Placental pericyte (primary cell): ENCODE measurements around the gene ZNF581. TPM values are rescaled to one million over a fixed set of nuclear protein-coding genes. Genes with fewer than 3 reads are reported as not detected.

Experiments
- total RNA-seq: library from RNA; depleted of rRNA; stranded (reverse); fragments of >200 nt; gene quantifications from 2 replicates; pipeline ENCODE4 v1.2.3, GENCODE V29; 2012

The ZNF581 gene
- total RNA-seq: 13.5 and 22.1 TPM in 2 replicates

GRCh38 chr19:55643003-55643886 lies at the start of gene ZNF581:
Gene ZNF581 (plus strand): TSS chr19:55643649. CDS start chr19:55644572, 923 bp downstream.

GRCh38 chr19:55599468-55599841 lies 44.0 kb upstream of the ZNF581 start, which contains the start of gene FIZ1:
Gene FIZ1 (minus strand): TSS chr19:55599517. CDS start chr19:55597865, 1,652 bp downstream.

GRCh38 chr19:55599842-55600661 lies 43.4 kb upstream of the ZNF581 start, which contains the start of gene ZNF524:
Gene ZNF524 (plus strand): TSS chr19:55600288. CDS start chr19:55602113, 1,825 bp downstream.

GRCh38 chr19:55605637-55606470 lies 37.6 kb upstream of the ZNF581 start, which contains the start of gene ZNF865:
Gene ZNF865 (plus strand): TSS chr19:55605647. CDS start chr19:55613619, 7,972 bp downstream.

GRCh38 chr19:55624109-55625003 lies 19.1 kb upstream of the ZNF581 start, which contains the start of gene ZNF784:
Gene ZNF784 (minus strand): TSS chr19:55624566. CDS start chr19:55624561, 5 bp downstream.

GRCh38 chr19:55640577-55641425 lies 2.6 kb upstream of the ZNF581 start, which contains the start of gene ZNF580:
Gene ZNF580 (plus strand): TSS chr19:55641002. CDS start chr19:55642509, 1,507 bp downstream.

GRCh38 chr19:55647732-55648584 lies 4.5 kb downstream of the ZNF581 start, which contains the start of gene CCDC106:
Gene CCDC106 (plus strand): TSS chr19:55648212. CDS start chr19:55649047, 835 bp downstream.

GRCh38 chr19:55654868-55655647 lies 11.6 kb downstream of the ZNF581 start, which contains the start of gene U2AF2:
Gene U2AF2 (plus strand): TSS chr19:55655035. CDS start chr19:55655105, 70 bp downstream.

GRCh38 chr19:55674841-55675660 lies 31.6 kb downstream of the ZNF581 start, which contains the start of gene EPN1:
Gene EPN1 (plus strand): TSS chr19:55675226. CDS start chr19:55678628, 3,402 bp downstream.

Other genes starting within 250 kb of the ZNF581 start
- gene UBE2S, start 235.9 kb upstream of the ZNF581 start, total RNA-seq: 40.5 and 198 TPM in 2 replicates
- not detected in 2 replicates for gene SHISA7, start 200.3 kb upstream of the ZNF581 start, total RNA-seq
- gene ISOC2, start 182.0 kb upstream of the ZNF581 start, total RNA-seq: 50.8 and 116 TPM in 2 replicates
- gene C19orf85, start 178.9 kb upstream of the ZNF581 start, total RNA-seq: not detected in 2 replicates
- gene ZNF628, start 167.0 kb upstream of the ZNF581 start, total RNA-seq: 3.3 and 3.9 TPM in 2 replicates
- 17.5 and 19.3 TPM in 2 replicates for gene NAT14, start 158.5 kb upstream of the ZNF581 start, total RNA-seq
- gene SSC5D, start 155.2 kb upstream of the ZNF581 start, total RNA-seq: 3.1 and 24.2 TPM in 2 replicates
- not detected in 2 replicates for gene SBK2, start 106.5 kb upstream of the ZNF581 start, total RNA-seq
- not detected in 2 replicates for gene SBK3, start 98.1 kb upstream of the ZNF581 start, total RNA-seq
- gene ZNF579, start 62.8 kb upstream of the ZNF581 start, total RNA-seq: 6.7 and 9.0 TPM in 2 replicates
- gene FIZ1, start 44.1 kb upstream of the ZNF581 start, total RNA-seq: 4.2 and 5.6 TPM in 2 replicates
- gene ZNF524, start 43.4 kb upstream of the ZNF581 start, total RNA-seq: 9.6 and 13.3 TPM in 2 replicates
- gene ZNF865, start 38.0 kb upstream of the ZNF581 start, total RNA-seq: 2.4 and 2.6 TPM in 2 replicates
- 4.9 and 7.0 TPM in 2 replicates for gene ZNF784, start 19.1 kb upstream of the ZNF581 start, total RNA-seq
- 8.2 and 9.0 TPM in 2 replicates for gene ZNF580, start 2.6 kb upstream of the ZNF581 start, total RNA-seq
- gene CCDC106, start 4.6 kb downstream of the ZNF581 start, total RNA-seq: 7.7 and 16.6 TPM in 2 replicates
- 146 and 147 TPM in 2 replicates for gene U2AF2, start 11.4 kb downstream of the ZNF581 start, total RNA-seq
- 87.8 and 104 TPM in 2 replicates for gene EPN1, start 31.6 kb downstream of the ZNF581 start, total RNA-seq
- not detected in 2 replicates for gene NLRP9, start 94.8 kb downstream of the ZNF581 start, total RNA-seq
- gene RFPL4A, start 115.4 kb downstream of the ZNF581 start, total RNA-seq: not detected in 2 replicates
- not detected in 2 replicates for gene RFPL4AL1, start 125.5 kb downstream of the ZNF581 start, total RNA-seq
- gene NLRP11, start 188.3 kb downstream of the ZNF581 start, total RNA-seq: not detected in 2 replicates
- under 0.01 TPM in 1 of 2 replicates, not detected in the other for gene NLRP4, start 192.9 kb downstream of the ZNF581 start, total RNA-seq